ENCODE data around the gene AQP7.

DNA sequence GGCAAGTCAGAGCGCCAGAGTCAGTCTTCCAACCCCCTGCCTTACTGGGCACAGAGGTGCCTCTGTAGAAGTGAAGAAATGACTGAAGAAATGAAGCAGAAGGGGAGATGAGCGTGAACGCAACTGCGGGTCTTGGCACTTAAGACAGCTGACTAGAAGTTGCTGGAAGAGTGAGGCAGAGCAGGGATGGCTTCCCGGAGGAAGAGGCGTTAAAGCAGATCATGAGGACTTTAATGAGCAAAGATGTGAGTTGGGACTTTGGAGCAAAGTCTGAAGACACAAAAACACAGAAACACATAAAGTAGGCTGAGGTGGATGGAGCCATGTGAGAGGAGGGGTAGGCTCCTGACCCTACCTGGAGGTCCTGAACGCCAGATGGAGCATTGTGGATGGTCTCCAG is 37.8 kb upstream of the AQP7 start:
- TF ChIP-seq, protein P1, sequence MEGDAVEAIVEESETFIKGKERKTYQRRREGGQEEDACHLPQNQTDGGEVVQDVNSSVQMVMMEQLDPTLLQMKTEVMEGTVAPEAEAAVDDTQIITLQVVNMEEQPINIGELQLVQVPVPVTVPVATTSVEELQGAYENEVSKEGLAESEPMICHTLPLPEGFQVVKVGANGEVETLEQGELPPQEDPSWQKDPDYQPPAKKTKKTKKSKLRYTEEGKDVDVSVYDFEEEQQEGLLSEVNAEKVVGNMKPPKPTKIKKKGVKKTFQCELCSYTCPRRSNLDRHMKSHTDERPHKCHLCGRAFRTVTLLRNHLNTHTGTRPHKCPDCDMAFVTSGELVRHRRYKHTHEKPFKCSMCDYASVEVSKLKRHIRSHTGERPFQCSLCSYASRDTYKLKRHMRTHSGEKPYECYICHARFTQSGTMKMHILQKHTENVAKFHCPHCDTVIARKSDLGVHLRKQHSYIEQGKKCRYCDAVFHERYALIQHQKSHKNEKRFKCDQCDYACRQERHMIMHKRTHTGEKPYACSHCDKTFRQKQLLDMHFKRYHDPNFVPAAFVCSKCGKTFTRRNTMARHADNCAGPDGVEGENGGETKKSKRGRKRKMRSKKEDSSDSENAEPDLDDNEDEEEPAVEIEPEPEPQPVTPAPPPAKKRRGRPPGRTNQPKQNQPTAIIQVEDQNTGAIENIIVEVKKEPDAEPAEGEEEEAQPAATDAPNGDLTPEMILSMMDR (IDR thresholded peaks at IDR 0.05): no peak
- no peak for TF ChIP-seq POLR2A (IDR thresholded peaks at IDR 0.05)

Data from adrenal gland (tissue), 5 donors.